GM21723 (cell line): ENCODE measurements around the gene SLC6A16.
"Not testable (repeated sequence)": the region's sequence is repeated elsewhere in the genome, so short reads cannot be mapped to it uniquely, and the experiment has no call there.

ENCODE experiments used
- ATAC-seq: cut with Tn5 transposase; IDR thresholded peaks from one replicate; pipeline ENCODE4 v1.9.1; 2021; ENCODE audit warnings: mild to moderate bottlenecking, moderate library complexity; ENCODE audit not compliant: unreplicated experiment

SLC6A16 gene

DNA sequence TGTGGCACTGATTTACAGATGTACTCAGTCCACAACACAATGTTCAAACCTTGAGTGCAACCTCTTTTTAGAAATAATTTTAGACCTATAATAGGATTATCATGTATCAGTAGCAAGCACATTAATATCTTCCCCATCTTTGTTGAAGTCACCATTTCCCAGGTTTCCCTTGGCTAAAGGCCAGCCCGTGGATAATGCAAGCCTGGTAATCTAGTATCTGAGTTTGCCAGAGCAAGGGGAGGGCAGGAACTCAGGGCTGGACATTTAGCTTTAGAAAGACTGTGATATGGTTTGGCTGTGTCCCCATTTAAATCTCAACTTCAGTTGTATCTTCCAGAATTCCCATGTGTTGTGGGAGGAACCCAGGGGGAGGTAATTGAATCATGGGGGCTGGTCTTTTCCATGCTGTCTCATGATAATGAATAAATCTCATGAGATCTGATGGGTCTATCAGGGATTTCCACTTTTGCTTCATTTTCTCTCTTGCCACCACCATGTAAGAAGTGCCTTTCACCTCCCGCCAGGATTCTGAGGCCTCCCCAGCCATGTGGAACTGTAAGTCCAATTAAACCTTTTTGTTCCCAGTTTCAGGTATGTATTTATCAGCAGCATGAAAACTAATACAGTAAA, 37.7 kb downstream of the SLC6A16 start:
- ATAC-seq = no peak

DNA sequence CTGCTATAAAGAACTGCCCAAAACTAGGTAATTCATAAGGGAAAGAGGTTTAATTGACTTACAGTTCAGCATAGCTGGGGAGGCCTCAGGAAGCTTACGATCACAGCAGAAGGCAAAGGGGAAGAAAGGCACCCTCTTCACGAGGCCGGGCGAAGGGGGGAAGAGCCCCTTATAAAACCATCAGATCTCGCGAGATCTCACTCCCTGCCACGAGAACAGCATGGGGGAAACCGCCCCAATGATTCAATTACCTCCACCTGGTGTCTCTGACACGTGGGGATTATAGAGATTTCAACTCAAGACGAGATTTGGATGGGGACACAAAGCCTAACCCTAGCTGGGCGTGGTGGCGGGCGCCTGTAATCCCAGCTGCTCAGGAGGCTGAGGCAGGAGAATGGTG, 42.8 kb downstream of the SLC6A16 start:
- ATAC-seq = no peak

DNA sequence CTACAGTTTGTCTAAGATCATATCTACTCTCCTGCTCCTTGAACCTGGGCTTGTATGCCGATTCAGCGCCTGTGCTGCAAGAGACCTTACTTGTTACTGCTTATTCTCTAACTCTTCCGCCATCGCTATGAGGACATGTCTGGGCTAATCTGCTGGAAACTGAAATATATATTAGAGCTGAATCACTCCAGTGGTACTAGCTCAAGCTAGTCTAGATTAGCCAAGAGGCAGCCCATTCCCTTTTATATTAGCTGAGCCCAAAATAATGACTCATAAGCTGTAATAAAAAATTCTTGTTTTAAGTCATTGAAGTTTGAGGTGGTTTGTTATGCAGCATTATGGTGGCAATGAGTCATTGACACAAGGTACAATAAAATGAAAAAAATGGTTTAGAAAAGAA, 52.8 kb downstream of the SLC6A16 start:
- ATAC-seq = no peak

DNA sequence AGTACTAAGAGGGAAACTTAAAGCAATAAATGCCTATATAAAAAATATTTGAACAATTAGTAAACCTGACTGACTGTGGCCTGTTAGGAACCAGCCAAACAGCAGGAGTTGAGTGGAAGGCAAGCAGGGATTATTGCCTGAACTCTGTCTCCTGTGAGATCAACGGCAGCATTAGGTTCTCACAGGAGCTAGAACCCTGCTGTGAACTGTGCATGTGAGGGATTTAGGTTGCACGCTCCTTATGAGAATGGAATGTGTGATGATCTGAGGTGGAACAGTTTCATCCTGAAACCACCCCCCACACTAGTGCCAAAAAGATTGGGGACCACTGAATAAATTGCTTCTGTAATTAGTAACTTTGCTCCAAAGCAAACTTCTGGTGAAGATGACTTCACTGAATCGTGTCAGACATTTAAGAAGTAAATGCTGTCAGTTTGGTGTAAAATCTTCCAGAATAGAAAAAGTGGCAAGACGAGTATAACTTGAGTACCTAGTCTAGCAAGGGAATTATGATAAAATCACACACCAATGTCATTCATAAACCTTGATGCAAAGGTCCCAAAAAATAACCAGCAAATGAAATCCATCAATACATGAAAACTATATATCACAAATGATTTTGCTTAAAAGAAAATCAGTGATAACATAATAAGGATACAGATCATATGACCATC, 53.8 kb downstream of the SLC6A16 start:
- ATAC-seq = no peak

DNA sequence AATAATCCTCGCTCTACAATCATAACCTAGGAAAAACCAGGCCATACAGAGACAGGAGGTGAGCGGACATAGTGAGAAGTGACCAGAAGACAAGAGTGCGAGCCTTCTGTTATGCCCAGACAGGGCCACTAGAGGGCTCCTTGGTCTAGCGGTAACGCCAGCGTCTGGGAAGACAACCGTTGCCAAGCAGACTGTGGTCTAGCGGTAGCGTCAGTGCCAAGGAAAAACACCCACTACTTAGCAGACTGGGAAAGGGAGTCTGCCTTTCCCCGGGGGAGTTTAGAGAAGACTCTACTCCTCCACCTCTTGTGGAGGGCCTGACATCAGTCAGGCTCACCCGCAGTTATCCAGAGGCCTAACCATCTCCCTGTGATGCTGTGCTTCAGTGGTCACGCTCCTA, 58.6 kb downstream of the SLC6A16 start:
- not testable (repeated sequence) for ATAC-seq

DNA sequence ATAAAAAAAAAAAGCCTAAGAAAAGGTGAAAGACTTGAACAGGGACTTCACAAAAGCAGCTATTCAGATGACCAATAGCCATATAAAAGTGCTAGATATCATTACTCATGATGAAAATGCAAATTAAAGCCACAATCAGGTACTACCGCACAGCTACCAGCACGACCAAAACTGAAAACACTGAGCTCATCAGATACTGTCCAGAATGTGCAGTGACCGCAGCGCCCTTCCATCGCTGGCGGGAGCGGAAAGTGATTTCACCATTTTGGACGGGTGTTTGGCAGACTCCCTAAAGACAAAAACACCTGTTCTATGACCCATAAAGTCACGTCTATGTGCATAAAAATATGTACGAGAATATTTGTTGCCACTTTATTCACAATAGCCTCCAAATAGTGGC, 60.7 kb downstream of the SLC6A16 start:
- no peak for ATAC-seq

DNA sequence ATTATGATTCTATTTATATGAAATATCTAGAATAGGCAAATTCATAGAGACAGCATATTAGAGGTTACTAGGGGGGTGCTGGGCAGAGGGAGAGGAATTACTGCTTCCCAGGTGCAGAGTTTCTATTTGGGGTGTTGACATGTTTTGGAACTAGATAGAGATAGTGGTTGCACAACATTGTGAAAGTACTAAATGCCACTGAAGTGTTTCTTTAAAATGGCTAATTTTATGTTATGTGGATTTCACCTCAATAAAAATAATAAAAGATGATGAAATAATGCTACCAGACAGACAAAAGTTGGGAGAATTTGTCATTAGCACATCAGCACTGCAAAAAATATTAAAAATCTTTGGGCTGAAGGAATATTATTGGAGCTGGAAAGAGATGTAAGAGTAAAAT, 63.4 kb downstream of the SLC6A16 start:
- ATAC-seq = no peak

DNA sequence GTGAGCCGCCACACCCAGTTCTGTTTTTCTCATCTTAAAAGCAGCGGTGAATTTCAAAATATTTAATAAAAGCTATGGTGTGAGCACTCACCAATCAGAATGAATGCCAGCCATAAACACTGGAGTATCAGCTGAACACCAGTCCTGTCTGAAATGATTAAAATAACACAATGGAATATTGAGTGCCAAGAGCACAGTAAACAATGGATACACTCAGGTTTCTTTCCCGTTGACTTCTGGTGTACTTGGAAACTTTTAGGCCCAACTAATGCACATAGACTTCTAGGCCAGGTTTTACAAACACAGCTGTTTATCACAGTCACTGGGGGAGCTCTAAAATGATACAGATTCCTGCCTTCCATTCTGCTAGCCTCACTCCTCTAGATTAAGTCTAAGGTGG, 68.3 kb downstream of the SLC6A16 start:
- no peak for ATAC-seq

DNA sequence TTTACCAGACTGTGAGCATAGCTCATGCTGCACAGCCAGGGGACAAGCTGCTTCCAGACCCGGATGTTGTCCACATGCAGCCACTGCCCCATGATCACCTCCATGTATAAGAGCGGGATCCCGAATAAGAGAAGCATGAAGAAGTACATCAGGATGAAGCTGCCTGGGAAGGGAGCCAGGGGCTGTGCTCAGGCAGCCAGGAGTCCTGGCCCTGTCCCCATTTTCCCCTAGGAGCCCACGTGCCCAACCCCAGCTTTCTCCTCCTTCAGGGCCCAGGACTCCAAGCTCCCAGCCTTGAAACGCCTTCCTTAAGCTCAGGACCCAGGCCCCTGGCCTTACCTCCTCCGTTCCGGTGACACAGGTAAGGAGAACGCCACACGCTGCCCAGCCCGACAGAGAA, 69.3 kb downstream of the SLC6A16 start:
- ATAC-seq = no peak

DNA sequence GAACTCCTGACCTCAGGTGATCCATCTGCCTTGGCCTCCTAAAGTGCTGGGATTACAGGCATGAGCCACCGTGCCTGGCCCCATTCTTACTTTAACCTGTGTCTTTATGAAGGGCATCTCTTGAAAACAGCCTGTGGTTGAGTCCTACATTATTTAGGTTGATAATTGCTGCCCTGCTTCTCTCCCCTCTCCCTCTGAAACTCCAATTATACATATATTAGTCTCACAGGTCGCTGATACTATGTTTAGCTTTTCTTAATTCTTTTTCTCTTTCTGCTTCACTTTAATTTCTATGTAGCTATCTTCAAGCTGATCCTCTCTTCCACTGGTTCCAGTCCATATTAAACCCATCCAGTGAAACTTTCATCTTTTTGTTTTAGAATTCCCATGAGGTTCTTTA, 75.1 kb downstream of the SLC6A16 start:
- ATAC-seq = no peak

DNA sequence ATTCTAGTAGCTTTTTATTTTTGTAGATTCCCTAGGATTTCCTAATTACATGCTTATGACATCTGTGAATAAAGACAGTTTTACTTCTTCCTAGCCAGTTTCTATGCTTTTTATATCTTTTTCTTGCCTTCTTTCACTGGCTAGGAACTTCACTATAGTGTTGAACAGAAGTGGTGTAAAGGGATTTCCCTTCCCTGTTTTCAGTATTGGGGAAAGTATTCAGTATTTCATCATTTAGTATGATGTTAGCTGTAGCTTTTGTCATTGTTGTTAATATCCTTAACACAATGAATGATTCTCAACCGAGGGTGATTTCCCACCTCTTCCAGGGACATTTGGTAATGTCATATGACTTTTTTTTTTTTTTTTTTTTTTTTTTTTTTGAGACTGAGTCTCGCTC, 77.3 kb downstream of the SLC6A16 start:
- no peak for ATAC-seq

DNA sequence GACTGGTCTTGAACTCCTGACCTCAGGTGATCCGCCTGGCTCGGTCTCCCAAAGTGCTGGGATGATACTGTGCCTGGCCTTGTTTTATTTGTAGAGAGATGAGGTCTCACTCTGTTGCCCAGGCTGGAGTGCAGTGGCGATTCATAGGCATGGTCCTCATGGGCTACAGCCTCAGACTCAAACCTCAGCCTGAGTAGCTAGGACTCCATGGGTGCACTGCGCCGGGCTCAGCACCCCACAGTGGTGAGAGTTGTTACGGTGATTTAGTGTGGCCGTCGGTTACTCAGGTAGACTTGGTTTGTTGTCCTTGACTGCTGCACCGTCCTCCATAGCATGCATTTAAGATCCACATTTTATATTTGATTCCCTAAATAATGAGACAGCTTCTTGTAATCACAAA, 80.7 kb downstream of the SLC6A16 start:
- no peak for ATAC-seq

DNA sequence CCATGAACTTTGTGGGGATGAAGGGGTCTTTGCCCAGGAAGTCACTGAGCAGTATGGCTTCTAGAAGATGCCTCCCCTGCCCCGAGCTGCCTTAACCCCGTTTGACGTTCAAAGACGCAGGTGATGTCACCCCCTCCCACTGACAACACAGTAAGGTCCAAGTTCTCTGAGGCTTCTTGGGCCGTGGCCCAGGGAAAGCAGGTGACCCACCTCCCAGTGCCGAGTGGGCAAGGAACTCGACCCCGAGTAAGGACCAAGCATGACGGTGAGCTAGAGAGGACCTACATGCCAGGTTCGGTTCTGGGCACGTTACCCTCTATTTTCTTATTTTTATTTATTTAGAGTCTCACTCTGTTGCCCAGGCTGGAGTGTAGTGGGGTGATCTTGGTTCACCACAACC, 81.3 kb downstream of the SLC6A16 start:
- ATAC-seq = no peak

DNA sequence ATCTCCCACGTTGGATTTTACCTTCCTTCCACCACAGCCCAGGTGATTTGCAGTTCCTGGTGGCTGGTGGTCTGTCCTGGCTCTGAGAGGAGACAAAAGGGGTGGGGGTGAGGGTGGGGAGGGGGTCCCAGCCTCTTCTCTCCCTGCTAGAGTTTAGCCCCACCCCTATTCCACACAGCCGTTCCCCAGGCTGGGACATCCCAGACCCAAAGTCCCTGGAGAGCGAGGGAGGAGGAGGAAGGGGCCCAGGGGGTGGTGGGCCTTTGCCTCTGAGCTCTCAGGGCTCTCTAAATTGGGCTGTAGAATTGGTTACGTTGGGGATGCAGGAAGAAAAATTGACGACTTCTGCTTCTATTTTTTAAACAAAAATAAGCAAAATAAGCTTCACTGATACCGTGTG, 81.9 kb downstream of the SLC6A16 start:
- no peak for ATAC-seq

DNA sequence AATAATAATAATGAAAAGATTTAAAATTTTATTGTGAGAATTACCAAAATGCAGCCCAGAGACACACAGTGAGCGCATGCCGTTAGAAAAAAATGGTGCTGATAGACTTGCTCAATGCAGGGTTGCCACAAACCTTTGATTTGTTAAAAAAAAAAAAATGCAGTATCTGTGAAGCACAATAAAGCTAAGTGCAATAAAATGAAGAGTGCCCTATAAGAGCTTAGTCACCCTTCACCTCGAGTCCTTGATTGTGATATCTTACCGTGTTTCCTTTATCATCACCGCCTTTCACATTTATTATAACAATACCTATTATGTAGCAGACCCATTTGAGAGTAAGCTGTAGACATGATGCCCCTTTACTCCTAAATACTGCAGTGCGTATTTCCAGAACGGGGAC, 83.2 kb downstream of the SLC6A16 start:
- ATAC-seq = no peak
